Heart left ventricle (tissue), 13 donors: ENCODE results near the gene MYL2.
"Not testable (repeated sequence)": the region's sequence is repeated elsewhere in the genome, so short reads cannot be mapped to it uniquely, and the experiment has no call there.

ENCODE experiments used
- CTCF ChIP-seq, 12 donors: fragments of 200-600 bp; sonication (generic) in 4 of 12; IDR thresholded peaks; one replicate each; pipeline versions ENCODE4 v1.5.0 to v1.8.0; 2018 to 2022; ENCODE audit warnings: antibody characterized with exemption in 12 of 12, mild to moderate bottlenecking in 5 of 12
- POLR2A ChIP-seq, 2 donors: fragments of 450-650 bp; IDR thresholded peaks; one replicate each; pipeline ENCODE4 v1.6.1; 2017; ENCODE audit warnings: antibody characterized with exemption in 2 of 2, mild to moderate bottlenecking in 2 of 2, moderate library complexity in 2 of 2
- donor health status: ischemic (EF 13 %, LVEDD 7.1; RV severe dilation, severe dysfunction).
- donor health status: DM: no; HTN: yes; CAD: no.
- donor health status: DM: no; HTN: no; CAD: no.
- donor health status: ischemic (EF 25% LVEDD 6.9; RV normal size, moderate dysfunction).
- donor health status: ischemic (EF 25% LVEDD 5.7; RV mildly dilated, moderate dysfunction).
- donor health status: ischemic (EF 35%, LVEDD 5.7; RV mildly dilated, moderate dysfunction).
- donor health status: nonischemic (EF 11% LVEDD 7.7; RV severe dilation, severe dysfunction).
- donor health status: DM: yes; HTN: yes; CAD: no.
- donor health status: PGD.
- donor health status: ischemic (EF 29% LVEDD 5.4; RV normal size, mild dysfunction).
- donor health status: nonischemic (EF 23%, LVEDD 6.1; RV moderate dilation, normal function).

- TF ChIP-seq CTCF, POLR2A (IDR thresholded peaks at IDR 0.05): not testable (repeated sequence)
These were observed 30.1 kb upstream of the MYL2 start for GRCh38 chr12:110950466-110950865.
